ENCODE data around the gene HMMR. TPM values are rescaled to one million over a fixed set of nuclear protein-coding genes. Genes with fewer than 3 reads are reported as not detected.

The HMMR gene
- total and polyA plus RNA-seq, 9 of the 15 experiments (the other 6 are each of a cell fraction or from before 2014, with no cell fraction given) = 74.9 to 133 (median 90.8) TPM

DNA sequence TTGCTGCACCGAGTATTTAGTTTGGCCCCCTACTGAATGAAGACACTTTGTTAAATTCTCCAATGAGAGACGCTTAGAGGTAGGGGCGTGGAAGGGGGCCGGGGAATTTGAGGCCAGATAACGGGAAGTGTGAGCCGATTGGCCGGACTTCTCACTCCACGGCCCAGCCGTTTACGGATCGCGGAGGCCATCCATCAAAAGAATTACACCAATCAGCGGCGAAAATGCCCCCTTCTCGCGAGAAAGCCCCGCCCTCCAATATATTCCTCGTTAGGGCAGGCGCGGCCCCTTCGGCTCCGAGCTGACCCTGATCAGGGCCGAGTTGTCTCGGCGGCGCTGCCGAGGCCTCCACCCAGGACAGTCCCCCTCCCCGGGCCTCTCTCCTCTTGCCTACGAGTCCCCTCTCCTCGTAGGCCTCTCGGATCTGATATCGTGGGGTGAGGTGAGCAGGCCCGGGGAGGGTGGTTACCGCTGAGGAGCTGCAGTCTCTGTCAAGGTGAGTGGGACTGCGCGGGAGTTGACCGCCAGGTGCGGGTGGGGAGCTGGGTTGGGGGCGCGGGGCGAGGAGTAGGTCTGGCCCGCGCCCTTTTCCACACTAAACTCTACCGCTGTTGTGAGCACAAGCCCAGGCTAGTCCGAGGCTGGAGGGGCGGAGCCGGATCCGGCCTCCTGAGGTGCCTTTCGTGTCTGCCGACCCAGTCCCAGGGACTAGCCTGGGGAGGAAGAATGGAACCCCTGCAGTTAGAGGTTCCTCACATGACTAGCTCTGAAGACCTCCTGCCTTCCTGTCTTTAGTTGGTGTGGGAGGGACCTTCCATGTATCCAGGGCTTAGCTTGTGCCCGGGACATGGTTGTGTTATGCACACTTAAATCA is 22.9 kb upstream of the HMMR start, which contains the start of gene CCNG1:
TSS of gene CCNG1 (plus strand) at position 287 of the 874 bp plus-strand sequence. CDS start 1,662 bp downstream, outside the sequence.
- peak within 1 kb of the TSS; percentile 71 for H3K4me3 ChIP-seq
- in situ Hi-C loops (cut with MboI) = no loop called here
- peak within 1 kb of the TSS; percentile 86 for H3K4me2 ChIP-seq (ENCODE audit: insufficient read depth, low read length)
- H3K9ac ChIP-seq (ENCODE audit: insufficient read depth in 1 of 2, low read depth in 2 of 2, low read length in 2 of 2) = peak within 1 kb of the TSS; percentile 84 to 96
- under 1% methylated on average over 48 of the region's 51 CpGs for WGBS (ENCODE audit: insufficient coverage, low coverage, missing lambda C conversion rate)
- H3K27me3 ChIP-seq (ENCODE audit: control insufficient read depth in 2 of 2, insufficient read depth in 2 of 2, low read length in 2 of 2) = no peaks in the 10 kb centered on the region
- FAIRE-seq (peak; percentile 97), ATAC-seq (peak; percentile 84), DNase-seq (ENCODE audit: extremely low read depth in 1 of 4, low spot score in 3 of 4) (peak; percentile 89 to 98 (median 94))
- peak within 1 kb of the TSS; percentile 56 for H2AFZ ChIP-seq (ENCODE audit: low read depth, low read length)
- BruUV-seq (replicated peaks) = no TSS peak
- no peaks in the 10 kb centered on the region for H3K9me1 ChIP-seq (ENCODE audit: control insufficient read depth, insufficient read depth, low read length)
- H3K9me3 ChIP-seq (replicated peaks; ENCODE audit: control insufficient read depth, insufficient read depth, low read depth, low read length) = no peaks in the 10 kb centered on the region
- peaks cover 71% of the 10 kb centered on the region for H3K79me2 ChIP-seq (ENCODE audit: control insufficient read depth, insufficient read depth, low read length)
- ChIA-PET POLR2A (interaction anchor here (0.5 to 9.0 kb wide), 9 partner anchors 10 to 1722 kb away, joined by 3 to 126 read pairs (median 3); partner anchors contain the start of genes HMMR and NUDCD2), CTCF (ENCODE audit: low intra/inter-chr PET ratio) (interaction anchor here (1.2 kb wide), 1 partner anchor 14 kb away, joined by 3 read pairs; no protein-coding TSS in a partner anchor)
- H4K20me1 ChIP-seq (replicated peaks; ENCODE audit: control insufficient read depth, insufficient read depth, low read length) = peaks cover 12% of the 10 kb centered on the region
- intact Hi-C loops (cut with micrococcal nuclease) = loop anchor here (1.0 to 5.0 kb wide), 3 partner anchors 22 to 920 kb away; no protein-coding TSS in a partner anchor
- H3K36me3 ChIP-seq (ENCODE audit: control insufficient read depth, insufficient read depth, low read length) = peaks cover 36% of the 10 kb centered on the region
- H3K4me1 ChIP-seq (replicated peaks in 1 of 2; ENCODE audit: control insufficient read depth in 2 of 2, insufficient read depth in 2 of 2, low read length in 2 of 2) = peaks cover 3 to 33% of the 10 kb centered on the region in 2 experiments; a peak in 4 of 5 replicates
- H3K27ac ChIP-seq (ENCODE audit: extremely low read depth, low read depth, low read length) = peak within 1 kb of the TSS; percentile 80
- TF ChIP-seq ZNF174 (CRISPR knock-in tag; IDR thresholded peaks at IDR 0.05) (no peak), TAL1 (IDR thresholded peaks at IDR 0.05) (no peak), FIP1L1 (IDR thresholded peaks at IDR 0.05; ENCODE audit: low read depth, low read length, poor library complexity, severe bottlenecking) (no peak), HNRNPLL (IDR thresholded peaks at IDR 0.05; ENCODE audit: low read depth, low read length, poor library complexity, severe bottlenecking) (peak; percentile 45), NRF1 (conservative IDR thresholded peaks at IDR 0.05 in 1 of 2, IDR thresholded peaks at IDR 0.05 in 1 of 2) (peak; percentile 69 to 74), RBM22 (IDR thresholded peaks at IDR 0.05; ENCODE audit: low read depth, low read length, poor library complexity, severe bottlenecking) (peak; percentile 41), KAT2B (IDR thresholded peaks at IDR 0.05; ENCODE audit: low read depth, low read length) (no peak), TCFL5 (CRISPR knock-in tag; conservative IDR thresholded peaks at IDR 0.05) (no peak), CCAR2 (IDR thresholded peaks at IDR 0.05; ENCODE audit: low read depth, low read length) (no peak), ZNF764 (CRISPR knock-in tag; IDR thresholded peaks at IDR 0.05; ENCODE audit: low read depth) (no peak)
- TF ChIP-seq, protein P1, sequence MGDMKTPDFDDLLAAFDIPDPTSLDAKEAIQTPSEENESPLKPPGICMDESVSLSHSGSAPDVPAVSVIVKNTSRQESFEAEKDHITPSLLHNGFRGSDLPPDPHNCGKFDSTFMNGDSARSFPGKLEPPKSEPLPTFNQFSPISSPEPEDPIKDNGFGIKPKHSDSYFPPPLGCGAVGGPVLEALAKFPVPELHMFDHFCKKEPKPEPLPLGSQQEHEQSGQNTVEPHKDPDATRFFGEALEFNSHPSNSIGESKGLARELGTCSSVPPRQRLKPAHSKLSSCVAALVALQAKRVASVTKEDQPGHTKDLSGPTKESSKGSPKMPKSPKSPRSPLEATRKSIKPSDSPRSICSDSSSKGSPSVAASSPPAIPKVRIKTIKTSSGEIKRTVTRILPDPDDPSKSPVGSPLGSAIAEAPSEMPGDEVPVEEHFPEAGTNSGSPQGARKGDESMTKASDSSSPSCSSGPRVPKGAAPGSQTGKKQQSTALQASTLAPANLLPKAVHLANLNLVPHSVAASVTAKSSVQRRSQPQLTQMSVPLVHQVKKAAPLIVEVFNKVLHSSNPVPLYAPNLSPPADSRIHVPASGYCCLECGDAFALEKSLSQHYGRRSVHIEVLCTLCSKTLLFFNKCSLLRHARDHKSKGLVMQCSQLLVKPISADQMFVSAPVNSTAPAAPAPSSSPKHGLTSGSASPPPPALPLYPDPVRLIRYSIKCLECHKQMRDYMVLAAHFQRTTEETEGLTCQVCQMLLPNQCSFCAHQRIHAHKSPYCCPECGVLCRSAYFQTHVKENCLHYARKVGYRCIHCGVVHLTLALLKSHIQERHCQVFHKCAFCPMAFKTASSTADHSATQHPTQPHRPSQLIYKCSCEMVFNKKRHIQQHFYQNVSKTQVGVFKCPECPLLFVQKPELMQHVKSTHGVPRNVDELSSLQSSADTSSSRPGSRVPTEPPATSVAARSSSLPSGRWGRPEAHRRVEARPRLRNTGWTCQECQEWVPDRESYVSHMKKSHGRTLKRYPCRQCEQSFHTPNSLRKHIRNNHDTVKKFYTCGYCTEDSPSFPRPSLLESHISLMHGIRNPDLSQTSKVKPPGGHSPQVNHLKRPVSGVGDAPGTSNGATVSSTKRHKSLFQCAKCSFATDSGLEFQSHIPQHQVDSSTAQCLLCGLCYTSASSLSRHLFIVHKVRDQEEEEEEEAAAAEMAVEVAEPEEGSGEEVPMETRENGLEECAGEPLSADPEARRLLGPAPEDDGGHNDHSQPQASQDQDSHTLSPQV (IDR thresholded peaks at IDR 0.05) = no peak
- TF ChIP-seq, protein P2, sequence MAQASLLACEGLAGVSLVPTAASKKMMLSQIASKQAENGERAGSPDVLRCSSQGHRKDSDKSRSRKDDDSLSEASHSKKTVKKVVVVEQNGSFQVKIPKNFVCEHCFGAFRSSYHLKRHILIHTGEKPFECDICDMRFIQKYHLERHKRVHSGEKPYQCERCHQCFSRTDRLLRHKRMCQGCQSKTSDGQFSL (CRISPR knock-in tag; IDR thresholded peaks at IDR 0.05) = 0 out of 2 replicates have a peak, but pooled peaks have one; percentile 60
- TF ChIP-seq, protein P2 (tag; IDR thresholded peaks at IDR 0.05) = no peak
- TF ChIP-seq, protein P3, sequence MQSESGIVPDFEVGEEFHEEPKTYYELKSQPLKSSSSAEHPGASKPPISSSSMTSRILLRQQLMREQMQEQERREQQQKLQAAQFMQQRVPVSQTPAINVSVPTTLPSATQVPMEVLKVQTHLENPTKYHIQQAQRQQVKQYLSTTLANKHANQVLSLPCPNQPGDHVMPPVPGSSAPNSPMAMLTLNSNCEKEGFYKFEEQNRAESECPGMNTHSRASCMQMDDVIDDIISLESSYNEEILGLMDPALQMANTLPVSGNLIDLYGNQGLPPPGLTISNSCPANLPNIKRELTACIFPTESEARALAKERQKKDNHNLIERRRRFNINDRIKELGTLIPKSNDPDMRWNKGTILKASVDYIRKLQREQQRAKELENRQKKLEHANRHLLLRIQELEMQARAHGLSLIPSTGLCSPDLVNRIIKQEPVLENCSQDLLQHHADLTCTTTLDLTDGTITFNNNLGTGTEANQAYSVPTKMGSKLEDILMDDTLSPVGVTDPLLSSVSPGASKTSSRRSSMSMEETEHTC (IDR thresholded peaks at IDR 0.05) = no peak

Data from K562 (cell line).